ENCODE results near the gene NEB. TPM values are rescaled to one million over a fixed set of nuclear protein-coding genes. Genes with fewer than 3 reads are reported as not detected.
"Not testable (repeated sequence)": the region's sequence is repeated elsewhere in the genome, so short reads cannot be mapped to it uniquely, and the experiment has no call there.

Gene NEB
- polyA plus RNA-seq, 5 donors: 5.7 to 47.5 (median 9.6) TPM

DNA sequence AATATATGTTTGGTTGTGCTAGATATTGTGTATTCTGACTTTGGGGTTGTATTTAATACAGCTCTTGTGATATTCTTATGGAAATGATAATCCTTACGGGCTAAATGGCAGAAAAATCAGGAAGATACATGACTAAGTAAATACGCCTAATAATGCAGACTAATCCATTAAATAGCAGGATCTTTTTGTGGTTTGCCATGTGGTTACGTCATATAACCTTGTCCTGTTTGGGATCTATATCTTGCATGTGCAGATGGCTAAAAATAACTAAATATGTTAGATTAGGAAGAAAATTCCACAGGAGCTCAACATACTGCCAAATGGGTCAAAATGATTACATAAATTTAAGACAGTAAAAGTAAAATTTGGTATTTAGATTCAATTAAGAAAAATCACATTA, 83.0 kb downstream of the NEB start:
- no peak for DNase-seq

GRCh38 chr2:151650456-151650855, 83.8 kb downstream of the NEB start:
- DNase-seq: no peak

- no peak for DNase-seq
Observed at GRCh38 chr2:151649966-151650365, 84.3 kb downstream of the NEB start.

GRCh38 chr2:151649400-151649799, 84.9 kb downstream of the NEB start:
- no peak for DNase-seq

- DNase-seq: not testable (repeated sequence)
Observed at GRCh38 chr2:151646512-151646911, 87.8 kb downstream of the NEB start.

DNA sequence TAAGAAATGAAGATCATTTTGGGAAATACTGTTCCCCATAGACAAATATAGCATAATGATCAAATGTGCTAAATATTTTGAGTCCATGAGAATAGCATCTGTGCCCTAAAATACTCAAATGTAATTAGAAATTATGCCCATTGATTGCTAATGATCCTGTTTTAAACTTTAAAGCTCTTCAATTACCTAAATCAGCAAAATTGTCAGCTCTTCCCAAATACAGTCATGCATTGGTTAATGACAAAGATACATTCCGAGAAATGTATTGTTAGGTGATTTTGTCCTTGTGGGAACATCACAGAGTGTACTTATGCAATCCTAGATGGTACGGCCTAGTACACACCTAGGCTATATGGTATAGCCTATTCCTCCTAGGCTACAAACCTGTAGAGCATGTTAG, 89.7 kb downstream of the NEB start:
- DNase-seq: no peak

DNA sequence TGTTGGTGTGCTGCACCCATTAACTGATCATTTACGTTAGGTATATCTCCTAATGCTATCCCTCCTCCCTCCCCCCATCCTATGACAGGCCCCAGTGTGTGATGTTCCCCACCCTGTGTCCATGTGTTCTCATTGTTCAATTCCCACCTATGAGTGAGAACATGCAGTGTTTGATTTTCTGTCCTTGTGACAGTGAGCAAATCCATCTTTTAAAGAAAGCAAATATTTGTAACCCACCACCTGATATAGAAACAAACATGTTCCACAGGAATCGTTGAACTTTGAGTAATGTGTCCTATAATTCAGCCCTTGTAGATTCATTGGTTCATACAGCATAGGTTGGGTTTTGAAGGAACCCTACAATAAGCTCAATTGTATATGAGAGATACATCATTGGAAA, 92.4 kb downstream of the NEB start:
- DNase-seq: not testable (repeated sequence)

DNA sequence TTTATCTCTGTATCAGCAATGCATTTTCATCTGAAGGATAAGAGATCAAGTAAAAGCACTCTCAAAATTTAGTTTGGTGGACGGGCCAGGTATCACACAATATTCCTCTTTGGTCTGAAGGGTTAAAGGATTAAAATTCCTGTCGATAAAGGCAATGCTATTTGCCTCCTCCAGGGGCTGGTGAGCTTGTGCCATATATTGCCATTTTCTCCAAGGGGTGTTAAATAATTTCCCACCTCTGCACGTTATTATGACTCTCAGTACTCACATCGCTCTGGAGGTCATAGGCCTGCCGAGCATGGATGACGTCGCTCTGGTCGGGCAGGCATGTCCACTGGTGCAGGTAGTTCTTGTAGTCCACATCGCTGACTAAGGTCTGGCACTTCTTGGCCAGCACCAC, 94.2 kb downstream of the NEB start:
- no peak for DNase-seq

- no peak for DNase-seq
Observed at GRCh38 chr2:151638990-151639389, 95.3 kb downstream of the NEB start.

GRCh38 chr2:151638191-151638933, 95.9 kb downstream of the NEB start:
- no peak for DNase-seq

- DNase-seq: no peak
Observed at GRCh38 chr2:151637271-151637781, 97.0 kb downstream of the NEB start.

- DNase-seq: no peak
Observed at GRCh38 chr2:151634736-151635467, 99.4 kb downstream of the NEB start.

GRCh38 chr2:151632993-151633565, 101.2 kb downstream of the NEB start:
- DNase-seq: no peak

DNA sequence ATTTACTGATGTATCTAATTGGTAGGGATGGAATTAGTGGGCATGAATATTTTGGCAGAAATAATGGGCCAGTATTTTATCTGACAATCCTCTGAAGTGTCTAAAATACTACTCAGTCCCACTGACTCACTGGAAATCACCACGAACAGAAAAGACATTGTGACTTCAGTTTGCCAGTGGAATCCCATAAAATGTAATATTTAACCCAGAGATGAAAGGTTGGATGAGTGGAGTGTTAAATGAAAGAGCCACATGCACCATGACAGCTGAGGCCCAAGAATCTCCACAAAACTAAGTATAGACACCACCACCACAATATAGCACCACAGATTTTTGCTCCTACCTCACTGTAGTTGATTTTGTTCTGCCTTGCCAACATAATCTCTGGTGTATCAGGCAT, 103.9 kb downstream of the NEB start:
- DNase-seq: no peak

DNA sequence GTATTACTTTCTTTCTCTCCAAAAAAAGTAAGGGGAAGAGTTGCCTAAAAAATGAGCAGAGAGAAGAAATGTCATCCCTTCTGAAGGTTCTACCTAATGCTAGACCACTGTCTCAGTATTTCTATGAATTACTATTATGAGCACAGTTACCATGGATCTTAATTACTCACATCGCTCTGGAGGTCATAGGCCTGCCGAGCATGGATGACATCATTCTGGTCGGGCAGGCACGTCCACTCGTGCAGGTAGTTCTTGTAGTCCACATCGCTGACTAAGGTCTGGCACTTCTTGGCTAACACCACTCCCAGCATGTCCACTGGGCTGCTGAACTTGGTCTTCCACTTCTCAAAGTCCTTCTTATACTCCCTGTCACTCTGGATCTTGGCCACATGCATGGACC, 106.9 kb downstream of the NEB start:
- no peak for DNase-seq

DNA sequence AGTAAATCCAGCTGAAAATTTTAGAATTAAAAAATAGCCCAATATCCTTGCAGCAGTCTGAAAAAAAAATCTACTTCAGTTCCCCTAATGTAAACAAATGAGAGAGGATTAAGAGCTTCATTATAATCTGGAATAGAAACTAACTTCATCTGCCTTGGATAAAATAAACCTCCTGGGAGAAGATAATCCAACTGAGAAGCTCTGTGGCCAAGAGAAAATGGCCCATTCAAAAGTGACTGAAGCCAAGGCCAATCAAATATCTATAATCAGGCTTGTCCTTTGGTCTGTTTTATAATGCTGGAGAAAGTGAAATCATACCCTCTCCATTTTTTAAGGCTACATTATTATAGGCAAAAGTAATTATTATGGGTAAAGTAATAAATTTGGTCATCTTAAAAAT, 110.0 kb downstream of the NEB start:
- no peak for DNase-seq

- DNase-seq: no peak
Observed at GRCh38 chr2:151623631-151624030, 110.6 kb downstream of the NEB start.

DNA sequence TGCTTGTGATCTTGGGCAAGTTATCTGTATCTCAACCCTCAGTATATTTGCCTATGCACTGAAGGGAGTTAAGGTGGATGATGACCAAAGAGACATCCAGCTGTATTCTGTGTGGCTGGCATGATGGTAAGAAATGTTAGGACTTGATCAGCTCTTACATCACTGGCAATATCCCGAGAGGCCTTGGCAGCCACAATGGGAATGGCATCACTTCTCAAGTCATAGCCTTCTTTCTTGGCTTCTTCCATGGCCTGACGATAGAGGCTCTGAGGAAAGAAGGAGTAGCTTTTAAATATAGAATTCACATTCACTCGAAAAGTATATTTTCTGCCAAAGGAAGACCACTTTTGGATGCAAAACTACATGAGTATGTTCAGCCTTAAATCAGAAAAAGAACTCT, 113.5 kb downstream of the NEB start:
- no peak for DNase-seq

GRCh38 chr2:151619337-151619989, 114.8 kb downstream of the NEB start:
- peak; percentile 19 to 44 for DNase-seq

DNA sequence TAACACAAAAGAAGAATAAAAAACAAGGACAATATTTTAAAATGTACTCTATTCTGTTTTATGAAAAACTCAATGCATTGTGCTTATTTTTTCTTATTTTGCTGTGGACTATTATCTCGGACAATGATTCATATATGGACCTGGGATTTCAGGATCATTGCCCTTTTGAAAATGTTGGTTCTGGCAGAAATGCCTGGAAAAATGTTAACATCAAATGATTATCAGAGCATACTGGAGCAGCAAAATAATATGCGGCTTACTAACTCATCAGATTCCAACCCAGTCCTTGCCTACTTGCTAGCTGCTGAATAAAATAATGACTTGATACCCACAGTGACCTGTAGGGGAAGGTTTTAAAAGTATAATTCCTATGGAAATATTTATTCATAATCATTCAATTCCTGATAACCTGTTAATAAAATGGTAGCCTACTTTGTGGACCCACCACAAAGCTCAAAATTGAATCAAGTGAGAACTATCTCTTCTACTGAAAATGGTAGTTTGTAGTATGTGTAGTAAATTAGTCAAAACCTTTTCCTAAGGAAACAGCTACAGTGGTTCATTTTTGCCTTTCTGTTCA, 117.4 kb downstream of the NEB start:
- DNase-seq: no peak

DNA sequence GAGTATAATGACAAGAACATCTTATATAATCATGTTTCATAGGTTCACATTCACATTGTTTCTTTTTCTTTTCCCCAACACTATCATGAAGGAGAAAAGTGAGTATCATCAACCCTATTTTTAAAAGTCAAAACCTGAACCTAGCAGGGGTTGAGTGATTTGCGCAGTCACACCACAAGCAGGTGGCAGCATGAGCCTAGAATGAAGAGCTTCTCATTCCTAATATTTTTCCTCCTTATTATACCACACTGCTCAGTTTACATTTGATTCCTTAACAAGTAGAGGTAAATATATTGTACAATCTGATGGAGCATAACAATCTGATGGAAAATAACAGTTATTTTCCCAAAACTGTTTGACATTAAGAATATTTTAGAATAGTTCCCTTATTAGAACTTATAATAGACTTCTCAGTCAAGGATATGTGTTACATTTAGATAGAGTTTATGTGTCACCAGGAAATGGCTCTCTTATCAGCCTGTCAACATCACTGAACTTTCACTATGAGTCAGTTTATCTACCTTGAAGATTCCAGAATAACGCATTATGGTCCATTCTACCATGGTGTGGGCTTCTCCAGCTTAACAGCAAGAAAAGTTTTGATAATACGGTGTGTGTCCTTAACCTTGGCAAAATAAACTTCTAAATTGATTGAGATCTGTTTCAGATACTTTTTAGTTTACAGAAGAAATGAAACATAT, 119.5 kb downstream of the NEB start:
- no peak for DNase-seq

Data from right lung (tissue), 5 donors.